K562 (cell line): ENCODE data around the gene FBXO17.

Experiments used
- FOSL1 ChIP-seq: fragments of 200-800 bp; sonication (Bioruptor generic); conservative IDR thresholded peaks from 2 replicates; pipeline ENCODE4 v1.6.1; 2016; ENCODE audit warnings: missing genetic modification characterization, missing compliant biosample characterization
- FOXM1 ChIP-seq, 2 experiments: fragments of 450-650 bp in 1 of 2; sonication (generic) in 1 of 2; formaldehyde crosslinking in 1 of 2; IDR thresholded peaks; 2 replicates each; pipeline versions ENCODE4 v1.6.1 to v1.9.0; 2017 to 2022; ENCODE audit warnings: low read depth in 2 of 2, mild to moderate bottlenecking in 2 of 2, missing genetic modification reagents in 1 of 2, moderate library complexity in 1 of 2
- GTF2F1 ChIP-seq: IDR thresholded peaks from 2 replicates; pipeline ENCODE4 v1.6.1; 2011; ENCODE audit warnings: low read depth, low read length, improper control_type of control experiment
- MXI1 ChIP-seq: IDR thresholded peaks from 2 replicates; pipeline ENCODE4 v1.6.1; 2011; ENCODE audit warnings: low read depth, mild to moderate bottlenecking, improper control_type of control experiment, low read length
- RAD21 ChIP-seq, 2 experiments: fragments of 250-450 bp in 1 of 2; fragments of 450-650 bp in 1 of 2; sonication (Bioruptor Pico) in 1 of 2; formaldehyde crosslinking in 1 of 2; IDR thresholded peaks in 1 of 2; conservative IDR thresholded peaks in 1 of 2; 2 replicates each; pipeline versions ENCODE4 v1.4.0 to v1.8.0; 2020 to 2022; ENCODE audit warnings: mild to moderate bottlenecking in 2 of 2, moderate library complexity in 1 of 2
- XRCC5 ChIP-seq: fragments of 200-400 bp; formaldehyde crosslinking; IDR thresholded peaks from 2 replicates; pipeline ENCODE4 v1.6.1; 2017; ENCODE audit warnings: low read depth, mild to moderate bottlenecking, low read length
- ZNF12 ChIP-seq: sonication (generic); formaldehyde crosslinking; IDR thresholded peaks from 2 replicates; pipeline ENCODE4 v1.4.0; 2020; ENCODE audit warnings: mild to moderate bottlenecking, missing genetic modification reagents
- ZNF274 ChIP-seq: IDR thresholded peaks from 2 replicates; pipeline ENCODE4 v1.6.1; 2011; ENCODE audit warnings: low read depth, mild to moderate bottlenecking, low read length, moderate library complexity, borderline replicate concordance
- TF ChIP-seq, protein P1 (sequence below): sonication (generic); formaldehyde crosslinking; IDR thresholded peaks from 2 replicates; pipeline ENCODE4 v1.8.0; 2022; ENCODE audit warnings: missing genetic modification reagents, mild to moderate bottlenecking, borderline replicate concordance
- TF ChIP-seq, protein P2 (sequence below): sonication (generic); formaldehyde crosslinking; IDR thresholded peaks from 2 replicates; pipeline ENCODE4 v1.8.0; 2022; ENCODE audit warnings: missing genetic modification reagents, mild to moderate bottlenecking, borderline replicate concordance
- TF ChIP-seq, protein P3 (sequence below), 3 experiments: IDR thresholded peaks in 2 of 3; conservative IDR thresholded peaks in 1 of 3; 2 replicates each; pipeline ENCODE4 v1.5.1; 2011 to 2012; ENCODE audit warnings: low read length in 3 of 3, mild to moderate bottlenecking in 3 of 3, control low read depth in 2 of 3, improper control_type of control experiment in 1 of 3, inconsistent platforms in 1 of 3, low read depth in 1 of 3, mixed read lengths in 1 of 3, moderate library complexity in 1 of 3; ENCODE audit not compliant: insufficient read depth in 2 of 3

DNA sequence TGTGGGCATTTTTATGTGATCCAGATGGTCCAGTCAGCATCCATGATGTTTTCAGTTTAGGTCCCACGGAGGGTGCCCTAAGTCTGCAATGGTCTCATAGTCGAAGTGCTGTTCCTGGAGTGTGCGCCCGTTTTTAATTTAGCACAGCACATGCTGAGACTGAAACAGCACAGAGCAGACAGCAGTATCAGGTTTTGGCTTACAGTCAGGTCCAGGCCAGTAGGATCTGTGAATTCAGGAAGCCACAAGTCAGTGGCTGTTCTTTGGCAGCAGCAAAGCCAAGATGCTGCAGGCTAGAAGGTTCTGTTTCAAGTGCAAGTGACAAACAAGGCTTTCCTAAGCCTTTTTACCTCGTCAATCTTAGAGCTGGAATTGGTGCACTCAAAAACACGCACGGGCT is 38.5 kb upstream of the FBXO17 start:
- no peak for TF ChIP-seq RAD21 (CRISPR knock-in tag; conservative IDR thresholded peaks at IDR 0.05 in 1 of 2, IDR thresholded peaks at IDR 0.05 in 1 of 2)
- no peak for TF ChIP-seq MXI1
- no peak for TF ChIP-seq FOXM1 (IDR thresholded peaks at IDR 0.05; ENCODE audit: low read depth)
- TF ChIP-seq FOXM1 (CRISPR knock-in tag; IDR thresholded peaks at IDR 0.05; ENCODE audit: low read depth): no peak
- no peak for TF ChIP-seq FOSL1
- TF ChIP-seq, protein P1, sequence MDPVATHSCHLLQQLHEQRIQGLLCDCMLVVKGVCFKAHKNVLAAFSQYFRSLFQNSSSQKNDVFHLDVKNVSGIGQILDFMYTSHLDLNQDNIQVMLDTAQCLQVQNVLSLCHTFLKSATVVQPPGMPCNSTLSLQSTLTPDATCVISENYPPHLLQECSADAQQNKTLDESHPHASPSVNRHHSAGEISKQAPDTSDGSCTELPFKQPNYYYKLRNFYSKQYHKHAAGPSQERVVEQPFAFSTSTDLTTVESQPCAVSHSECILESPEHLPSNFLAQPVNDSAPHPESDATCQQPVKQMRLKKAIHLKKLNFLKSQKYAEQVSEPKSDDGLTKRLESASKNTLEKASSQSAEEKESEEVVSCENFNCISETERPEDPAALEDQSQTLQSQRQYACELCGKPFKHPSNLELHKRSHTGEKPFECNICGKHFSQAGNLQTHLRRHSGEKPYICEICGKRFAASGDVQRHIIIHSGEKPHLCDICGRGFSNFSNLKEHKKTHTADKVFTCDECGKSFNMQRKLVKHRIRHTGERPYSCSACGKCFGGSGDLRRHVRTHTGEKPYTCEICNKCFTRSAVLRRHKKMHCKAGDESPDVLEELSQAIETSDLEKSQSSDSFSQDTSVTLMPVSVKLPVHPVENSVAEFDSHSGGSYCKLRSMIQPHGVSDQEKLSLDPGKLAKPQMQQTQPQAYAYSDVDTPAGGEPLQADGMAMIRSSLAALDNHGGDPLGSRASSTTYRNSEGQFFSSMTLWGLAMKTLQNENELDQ (CRISPR knock-in tag): no peak
- TF ChIP-seq, protein P2, sequence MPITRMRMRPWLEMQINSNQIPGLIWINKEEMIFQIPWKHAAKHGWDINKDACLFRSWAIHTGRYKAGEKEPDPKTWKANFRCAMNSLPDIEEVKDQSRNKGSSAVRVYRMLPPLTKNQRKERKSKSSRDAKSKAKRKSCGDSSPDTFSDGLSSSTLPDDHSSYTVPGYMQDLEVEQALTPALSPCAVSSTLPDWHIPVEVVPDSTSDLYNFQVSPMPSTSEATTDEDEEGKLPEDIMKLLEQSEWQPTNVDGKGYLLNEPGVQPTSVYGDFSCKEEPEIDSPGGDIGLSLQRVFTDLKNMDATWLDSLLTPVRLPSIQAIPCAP (CRISPR knock-in tag): no peak
- TF ChIP-seq XRCC5: no peak
- TF ChIP-seq, protein P3, sequence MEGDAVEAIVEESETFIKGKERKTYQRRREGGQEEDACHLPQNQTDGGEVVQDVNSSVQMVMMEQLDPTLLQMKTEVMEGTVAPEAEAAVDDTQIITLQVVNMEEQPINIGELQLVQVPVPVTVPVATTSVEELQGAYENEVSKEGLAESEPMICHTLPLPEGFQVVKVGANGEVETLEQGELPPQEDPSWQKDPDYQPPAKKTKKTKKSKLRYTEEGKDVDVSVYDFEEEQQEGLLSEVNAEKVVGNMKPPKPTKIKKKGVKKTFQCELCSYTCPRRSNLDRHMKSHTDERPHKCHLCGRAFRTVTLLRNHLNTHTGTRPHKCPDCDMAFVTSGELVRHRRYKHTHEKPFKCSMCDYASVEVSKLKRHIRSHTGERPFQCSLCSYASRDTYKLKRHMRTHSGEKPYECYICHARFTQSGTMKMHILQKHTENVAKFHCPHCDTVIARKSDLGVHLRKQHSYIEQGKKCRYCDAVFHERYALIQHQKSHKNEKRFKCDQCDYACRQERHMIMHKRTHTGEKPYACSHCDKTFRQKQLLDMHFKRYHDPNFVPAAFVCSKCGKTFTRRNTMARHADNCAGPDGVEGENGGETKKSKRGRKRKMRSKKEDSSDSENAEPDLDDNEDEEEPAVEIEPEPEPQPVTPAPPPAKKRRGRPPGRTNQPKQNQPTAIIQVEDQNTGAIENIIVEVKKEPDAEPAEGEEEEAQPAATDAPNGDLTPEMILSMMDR (IDR thresholded peaks at IDR 0.05 in 2 of 3, conservative IDR thresholded peaks at IDR 0.05 in 1 of 3; ENCODE audit: insufficient read depth in 2 of 3, low read depth in 1 of 3, low read length in 3 of 3): no peak
- TF ChIP-seq GTF2F1: no peak
- TF ChIP-seq ZNF12: no peak
- TF ChIP-seq ZNF274: no peak
